Measurements from ENCODE around the gene NPW. TPM values are rescaled to one million over a fixed set of nuclear protein-coding genes. Genes with fewer than 3 reads are reported as not detected.
A peak's percentile ranks its signal among the peaks of the same experiment; 100 is the strongest.

NPW gene
- total and polyA plus RNA-seq, 9 of the 15 experiments (the other 6 are each of a cell fraction or from before 2014, with no cell fraction given): 0.14 to 4.0 (median 2.6) TPM; not detected in 4

- no peaks in the 10 kb centered on the region for H3K27me3 ChIP-seq (ENCODE audit: control insufficient read depth in 2 of 2, insufficient read depth in 2 of 2, low read length in 2 of 2)
- peak overlapping the region; percentile 91 to 99 for H3K9ac ChIP-seq (ENCODE audit: insufficient read depth in 1 of 2, low read depth in 2 of 2, low read length in 2 of 2)
- in situ Hi-C loops (cut with MboI): no loop called here
- peaks cover 46% of the 10 kb centered on the region for H4K20me1 ChIP-seq (replicated peaks; ENCODE audit: control insufficient read depth, insufficient read depth, low read length)
- no peaks in the 10 kb centered on the region for H3K9me3 ChIP-seq (replicated peaks; ENCODE audit: control insufficient read depth, insufficient read depth, low read depth, low read length)
- peak overlapping the region; percentile 42; the same call in 2 of the 3 replicates for H3K27ac ChIP-seq (ENCODE audit: extremely low read depth, low read depth, low read length)
- FAIRE-seq (no peak), ATAC-seq (peak; percentile 0; the same call in 1 of the 3 replicates), DNase-seq (ENCODE audit: extremely low read depth in 1 of 4, low spot score in 3 of 4) (peak in 2 of 4 experiments; percentile 46 to 53)
- H3K36me3 ChIP-seq (ENCODE audit: control insufficient read depth, insufficient read depth, low read length): peaks cover 49% of the 10 kb centered on the region; the same call in 2 of the 3 replicates
- 11% methylated on average over 15 of the region's 15 CpGs for WGBS (ENCODE audit: insufficient coverage, low coverage, missing lambda C conversion rate)
- peak overlapping the region; percentile 99 for H3K4me3 ChIP-seq
- H3K4me2 ChIP-seq (ENCODE audit: insufficient read depth, low read length): peak overlapping the region; percentile 93
- ChIA-PET POLR2A (interaction anchor here (0.6 to 2.6 kb wide), 4 partner anchors 11 to 147 kb away, joined by 3 to 13 read pairs (median 6); partner anchors contain the start of genes RPS2 and TRAF7), CTCF (ENCODE audit: low intra/inter-chr PET ratio) (no interaction called here)
- peaks cover 27 to 75% of the 10 kb centered on the region in 2 experiments for H3K4me1 ChIP-seq (replicated peaks in 1 of 2; ENCODE audit: control insufficient read depth in 2 of 2, insufficient read depth in 2 of 2, low read length in 2 of 2)
- peaks cover 19% of the 10 kb centered on the region for H3K9me1 ChIP-seq (ENCODE audit: control insufficient read depth, insufficient read depth, low read length)
- intact Hi-C loops (cut with micrococcal nuclease): loop anchor here (2.0 kb wide), 1 partner anchor 15 kb away; no protein-coding TSS in a partner anchor
- peaks cover 78% of the 10 kb centered on the region for H3K79me2 ChIP-seq (ENCODE audit: control insufficient read depth, insufficient read depth, low read length)
- TSS peak; percentile 79 for BruUV-seq (replicated peaks)
- no peak overlapping the region for H2AFZ ChIP-seq (ENCODE audit: low read depth, low read length)
- TF ChIP-seq SMARCB1 (IDR thresholded peaks at IDR 0.05; ENCODE audit: insufficient read length, low read depth) (no peak), ZNF232 (CRISPR knock-in tag; IDR thresholded peaks at IDR 0.05) (no peak), REST (IDR thresholded peaks at IDR 0.05; ENCODE audit: borderline replicate concordance) (0 out of 2 replicates have a peak, but pooled peaks have one; percentile 3), REST (CRISPR knock-in tag; IDR thresholded peaks at IDR 0.05; ENCODE audit: low read depth) (no peak), CHCHD3 (CRISPR knock-in tag; IDR thresholded peaks at IDR 0.05) (no peak), TCFL5 (CRISPR knock-in tag; conservative IDR thresholded peaks at IDR 0.05) (no peak), ILK (tag; IDR thresholded peaks at IDR 0.05; ENCODE audit: borderline replicate concordance, low read depth) (no peak), POLR2AphosphoS5 (IDR thresholded peaks at IDR 0.05; ENCODE audit: control insufficient read depth, insufficient read depth, low read depth, low read length) (no peak), ZNF395 (CRISPR knock-in tag; IDR thresholded peaks at IDR 0.05) (no peak), FOXA3 (CRISPR knock-in tag; conservative IDR thresholded peaks at IDR 0.05 in 1 of 2, IDR thresholded peaks at IDR 0.05 in 1 of 2) (no peak)
- TF ChIP-seq, protein P1, sequence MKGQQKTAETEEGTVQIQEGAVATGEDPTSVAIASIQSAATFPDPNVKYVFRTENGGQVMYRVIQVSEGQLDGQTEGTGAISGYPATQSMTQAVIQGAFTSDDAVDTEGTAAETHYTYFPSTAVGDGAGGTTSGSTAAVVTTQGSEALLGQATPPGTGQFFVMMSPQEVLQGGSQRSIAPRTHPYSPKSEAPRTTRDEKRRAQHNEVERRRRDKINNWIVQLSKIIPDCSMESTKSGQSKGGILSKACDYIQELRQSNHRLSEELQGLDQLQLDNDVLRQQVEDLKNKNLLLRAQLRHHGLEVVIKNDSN (CRISPR knock-in tag; IDR thresholded peaks at IDR 0.05): peak; percentile 75
These were observed 11.5 kb upstream of the NPW start for GRCh38 chr16:2008009-2008526.

Measured in K562 (cell line).